GM21825 (cell line): Measurements from ENCODE around the gene UBQLN3.

Experiments
- ATAC-seq: cut with Tn5 transposase; IDR thresholded peaks from one replicate; pipeline ENCODE4 v1.9.1; 2021; ENCODE audit warnings: mild to moderate bottlenecking, moderate library complexity; ENCODE audit not compliant: unreplicated experiment

The UBQLN3 gene

DNA sequence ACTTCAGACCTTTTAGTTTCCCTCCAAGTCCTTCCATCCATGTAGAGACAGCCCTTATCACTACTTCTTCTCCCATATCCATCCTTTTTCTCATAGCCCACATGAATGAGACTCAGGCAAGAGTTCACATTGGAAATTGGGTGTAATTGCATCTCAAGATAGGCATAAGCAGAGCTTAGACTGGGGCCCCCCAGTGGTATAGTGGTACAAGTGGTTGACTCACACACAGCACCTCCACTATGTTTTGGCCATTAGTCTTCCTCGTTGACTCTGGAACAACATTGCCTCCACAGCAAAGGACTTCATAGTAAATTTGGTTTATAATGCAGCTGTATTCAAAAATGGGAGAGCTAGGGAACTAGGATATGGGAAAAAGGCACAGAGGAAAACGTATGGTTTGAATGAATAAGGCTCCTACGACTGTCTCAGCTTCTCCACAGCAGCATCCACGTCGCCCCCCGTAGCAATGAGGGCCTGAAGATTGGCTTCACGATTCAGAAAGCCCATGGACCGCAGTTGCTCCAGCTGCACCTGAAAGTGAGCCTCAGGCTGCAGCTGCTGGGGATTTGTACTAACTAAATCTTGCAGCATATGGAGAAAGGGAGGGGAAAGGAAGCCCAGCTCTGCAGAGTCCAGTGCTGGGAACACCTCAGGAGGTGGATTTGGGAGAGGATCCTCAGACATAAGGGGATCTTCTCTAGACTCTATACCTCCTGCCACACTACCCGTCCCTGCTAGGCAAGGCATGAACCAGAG lies 2.4 kb downstream of the UBQLN3 start:
- ATAC-seq = no peak

DNA sequence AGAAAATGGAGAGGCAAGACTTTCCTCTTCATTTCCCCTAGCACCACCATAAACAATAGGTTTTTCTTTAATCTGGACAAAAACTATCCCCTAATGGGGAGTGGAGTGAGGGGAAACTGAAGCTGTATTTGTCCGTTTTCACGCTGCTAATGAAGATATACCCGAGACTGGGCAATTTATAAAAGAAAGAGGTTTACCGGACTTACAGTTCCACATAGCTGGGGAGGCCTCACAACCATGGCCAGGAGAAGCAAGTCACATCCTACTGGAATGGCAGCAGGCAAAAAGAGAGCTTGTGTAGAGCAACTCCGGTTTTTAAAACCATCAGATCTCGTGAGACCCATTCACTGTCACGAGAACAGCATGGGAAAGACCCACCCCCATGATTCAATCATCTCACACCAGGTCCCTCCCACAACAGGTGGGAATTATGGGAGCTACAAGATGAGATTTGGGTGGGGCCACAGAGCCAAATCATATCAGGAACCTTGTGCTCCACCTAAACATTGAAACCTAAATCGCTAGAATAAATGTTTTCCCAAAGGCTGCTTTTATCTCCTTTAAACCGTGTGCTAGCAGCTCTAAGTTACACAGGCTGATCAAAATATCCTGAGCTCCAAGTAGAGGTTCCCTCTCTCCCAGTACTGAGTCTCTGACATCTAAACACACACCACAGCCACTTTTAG lies 4.3 kb downstream of the UBQLN3 start:
- ATAC-seq = no peak

DNA sequence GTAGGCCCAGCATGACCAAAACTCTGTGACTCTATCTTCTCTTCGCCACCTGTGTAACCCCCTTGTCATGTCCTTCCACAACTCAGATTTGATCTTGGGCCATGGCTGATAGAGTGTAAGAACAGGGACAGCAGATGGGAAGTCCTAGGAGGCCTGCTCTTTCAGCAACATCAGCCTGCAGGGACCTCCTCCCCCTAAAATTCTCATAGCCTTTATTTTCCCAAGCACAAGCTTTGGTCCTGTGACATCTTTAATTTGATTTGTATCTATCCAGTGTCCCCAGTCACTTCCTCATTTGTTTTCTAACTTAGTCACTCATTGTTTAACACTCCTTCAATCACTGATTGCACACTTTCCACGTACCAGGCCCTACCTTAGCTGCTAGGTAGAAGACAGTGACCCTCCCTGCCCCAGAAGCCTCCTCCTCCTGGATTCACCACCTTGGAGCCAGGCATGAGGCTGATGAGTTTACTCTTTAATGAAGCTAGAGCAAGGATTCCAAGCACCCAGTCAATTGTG lies 5.3 kb downstream of the UBQLN3 start:
- ATAC-seq = no peak

DNA sequence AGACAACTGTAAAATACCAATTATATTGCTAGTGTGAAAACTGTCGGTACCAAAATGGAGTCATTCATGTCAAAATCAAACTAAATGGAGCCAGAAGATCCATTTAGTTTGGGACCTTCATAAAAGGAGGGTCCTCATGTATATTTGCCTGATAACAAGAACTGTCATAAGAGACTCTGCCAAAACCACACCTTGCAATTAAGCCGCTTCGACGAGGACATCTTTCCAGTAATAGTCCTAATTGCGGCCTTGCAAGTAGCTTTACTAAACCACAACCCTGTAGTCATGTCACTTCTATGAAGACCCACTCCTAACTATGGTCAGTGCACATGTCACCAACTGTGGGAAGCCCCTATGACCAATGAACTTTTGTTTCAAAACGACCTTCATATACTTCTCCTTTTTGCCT lies 9.4 kb downstream of the UBQLN3 start:
- no peak for ATAC-seq

DNA sequence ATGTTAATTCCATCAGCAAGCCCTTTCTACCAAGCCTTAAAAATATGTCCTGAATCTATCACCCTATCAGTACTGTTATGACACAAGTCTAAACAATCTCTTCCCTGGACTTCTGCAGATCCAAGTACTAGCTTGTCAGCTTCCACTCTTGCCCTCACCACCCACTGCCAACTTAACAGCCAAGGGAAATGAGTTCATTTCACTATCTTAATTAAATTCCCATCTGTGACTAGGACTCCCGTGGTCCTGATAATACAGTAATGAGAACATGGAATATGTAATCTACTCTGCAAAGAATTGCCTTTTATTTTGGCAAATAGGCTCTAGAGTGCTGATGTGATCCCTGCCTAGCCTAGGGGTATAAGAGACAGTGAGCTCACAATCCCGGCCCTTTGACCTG lies 10.1 kb downstream of the UBQLN3 start:
- no peak for ATAC-seq

DNA sequence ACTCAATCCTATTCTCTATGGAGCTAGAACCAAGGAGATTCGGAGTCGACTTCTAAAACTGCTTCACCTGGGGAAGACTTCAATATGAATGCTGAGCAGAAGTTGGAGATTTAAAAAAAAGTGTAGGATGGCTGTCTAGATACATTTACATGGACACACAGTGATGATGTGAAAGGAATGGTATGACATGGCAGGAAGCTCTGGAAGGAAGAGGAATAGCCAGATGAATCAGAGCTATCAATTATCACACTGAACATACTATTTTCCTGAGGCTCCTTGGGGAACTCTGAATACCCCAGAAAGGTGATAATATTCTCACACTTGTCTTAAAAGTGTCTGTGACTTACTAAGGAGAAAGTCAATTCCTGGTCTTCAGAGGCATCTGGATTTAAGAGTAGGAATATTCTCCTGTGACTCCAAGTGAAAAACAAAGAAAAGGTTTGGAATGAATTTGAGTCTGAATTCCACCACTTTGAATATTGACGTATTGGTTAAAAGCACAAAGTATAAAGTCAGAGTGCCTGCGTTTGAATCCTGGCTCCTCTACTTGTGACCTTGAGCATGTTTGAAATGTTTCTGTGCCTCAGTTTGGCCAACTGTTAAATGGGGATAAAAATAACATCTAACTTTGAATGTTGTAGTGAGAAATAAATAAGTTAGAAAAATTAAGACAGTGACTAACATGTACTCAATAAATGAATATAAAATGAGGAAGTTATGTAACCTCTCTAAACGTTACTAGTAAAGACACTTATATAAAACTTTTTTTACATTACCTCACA lies 20.0 kb downstream of the UBQLN3 start:
- ATAC-seq = no peak

DNA sequence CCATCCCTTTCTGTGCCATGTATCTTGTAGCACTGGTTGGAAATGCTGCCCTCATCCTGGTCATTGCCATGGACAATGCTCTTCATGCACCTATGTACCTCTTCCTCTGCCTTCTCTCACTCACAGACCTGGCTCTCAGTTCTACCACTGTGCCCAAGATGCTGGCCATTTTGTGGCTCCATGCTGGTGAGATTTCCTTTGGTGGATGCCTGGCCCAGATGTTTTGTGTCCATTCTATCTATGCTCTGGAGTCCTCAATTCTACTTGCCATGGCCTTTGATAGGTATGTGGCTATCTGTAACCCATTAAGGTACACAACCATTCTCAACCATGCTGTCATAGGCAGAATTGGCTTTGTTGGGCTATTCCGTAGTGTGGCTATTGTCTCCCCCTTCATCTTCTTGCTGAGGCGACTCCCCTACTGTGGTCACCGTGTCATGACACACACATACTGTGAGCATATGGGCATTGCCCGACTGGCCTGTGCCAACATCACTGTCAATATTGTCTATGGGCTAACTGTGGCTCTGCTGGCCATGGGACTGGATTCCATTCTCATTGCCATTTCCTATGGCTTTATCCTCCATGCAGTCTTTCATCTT lies 20.9 kb downstream of the UBQLN3 start:
- no peak for ATAC-seq

DNA sequence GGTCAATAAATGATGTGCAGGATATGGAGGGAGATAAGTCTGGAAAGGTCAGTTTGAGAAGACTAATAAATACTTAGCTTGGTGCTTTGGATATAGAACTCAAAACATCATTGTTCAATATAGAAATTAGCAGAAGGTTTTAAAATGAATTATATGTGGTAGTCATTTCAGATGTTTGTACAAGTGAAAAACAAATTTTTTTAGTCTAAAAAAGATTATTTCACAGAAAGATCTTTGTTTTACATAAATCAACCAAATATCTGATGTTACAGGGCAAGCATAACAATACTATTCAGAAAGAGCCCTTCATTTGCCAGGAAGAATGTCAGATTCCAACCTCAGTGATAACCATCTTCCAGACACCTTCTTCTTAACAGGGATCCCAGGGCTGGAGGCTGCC lies 21.4 kb downstream of the UBQLN3 start, which contains the start of gene OR52D1:
Gene OR52D1 (plus strand): TSS at position 301 of the 400 bp plus-strand sequence. CDS start 22 bp downstream, at position 323.
- ATAC-seq = no peak

DNA sequence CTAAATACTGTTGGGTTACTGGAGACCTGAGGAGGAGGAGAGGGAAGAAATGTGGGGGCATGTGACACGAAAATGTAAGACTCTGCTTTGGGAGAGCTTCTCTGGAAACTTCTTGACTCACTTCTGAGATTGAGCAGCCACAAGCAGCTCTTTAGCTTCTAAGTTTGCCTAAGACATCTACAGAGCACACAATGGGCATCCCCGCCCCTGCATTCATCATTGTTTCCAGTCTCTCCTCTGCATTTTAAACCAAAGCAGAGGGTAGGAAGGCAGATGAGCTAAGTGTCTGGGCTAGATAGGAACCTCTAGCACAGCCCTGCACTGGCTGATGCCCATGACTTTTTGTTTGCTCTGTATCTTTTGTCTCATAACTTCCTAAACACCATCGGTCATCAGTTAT lies 23.3 kb downstream of the UBQLN3 start:
- no peak for ATAC-seq

DNA sequence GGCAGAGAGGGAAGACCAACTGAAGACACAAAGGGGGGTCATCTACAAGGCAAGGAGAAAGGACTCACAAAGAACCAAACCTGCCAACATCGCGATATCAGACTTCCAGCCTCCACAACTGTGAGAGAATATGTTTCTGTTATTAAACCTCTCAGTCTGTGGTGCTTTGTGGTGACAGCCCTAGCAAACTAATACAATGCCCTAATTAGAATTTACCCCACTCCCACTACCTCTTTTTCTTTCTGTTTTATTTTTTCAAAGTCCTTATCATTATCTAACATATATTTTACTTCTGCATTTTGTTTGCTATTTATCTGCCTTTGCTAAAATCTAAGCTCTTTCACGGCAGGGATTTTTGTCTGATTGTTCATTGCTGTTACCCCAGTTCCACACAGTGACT lies 23.8 kb downstream of the UBQLN3 start:
- no peak for ATAC-seq

DNA sequence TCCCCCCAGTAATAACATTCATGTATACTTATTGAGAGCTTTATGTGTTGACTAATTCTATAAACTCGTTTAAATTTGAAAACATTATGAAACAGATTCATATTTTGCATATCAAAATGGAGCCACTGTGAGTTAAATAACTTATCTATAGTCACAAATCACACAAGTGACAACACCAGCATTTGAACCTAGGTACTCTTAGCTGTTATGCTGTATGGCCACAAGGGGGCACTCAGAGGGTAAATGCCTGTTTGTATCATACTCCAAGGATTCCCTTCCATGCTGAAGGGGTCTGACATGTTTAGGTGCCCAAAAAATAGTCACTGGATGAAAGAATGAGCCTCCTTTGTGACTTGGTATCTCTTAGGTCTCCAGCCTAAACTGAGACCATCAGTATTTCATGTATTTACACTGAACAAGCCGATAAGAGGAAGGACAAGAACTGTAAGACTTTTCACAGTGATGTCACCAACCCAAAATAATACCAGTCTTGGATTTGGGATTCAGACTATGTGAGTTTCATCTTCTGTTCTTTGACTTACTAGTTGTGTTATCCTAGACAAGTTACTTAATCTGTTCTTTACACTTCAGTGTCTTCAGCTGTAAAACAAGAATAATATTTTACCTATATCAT lies 33.5 kb downstream of the UBQLN3 start:
- peak; percentile 70 for ATAC-seq

DNA sequence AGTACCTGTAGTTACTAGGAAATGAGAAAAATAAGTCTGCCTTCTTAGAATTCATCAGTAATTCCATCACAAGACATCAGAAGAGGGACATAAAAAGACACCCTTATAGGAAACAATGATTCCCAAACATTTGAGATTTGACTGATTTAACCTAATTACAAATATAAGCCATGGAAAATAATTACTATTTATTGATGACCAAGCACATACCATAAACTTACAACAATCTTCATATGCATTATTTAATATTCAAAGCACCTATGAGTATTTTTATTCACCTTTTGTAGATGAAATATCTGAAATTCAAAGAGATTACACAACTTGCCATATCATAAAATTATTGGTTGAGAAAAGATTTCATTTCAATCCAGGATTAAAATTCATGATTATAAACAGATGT lies 35.8 kb downstream of the UBQLN3 start:
- ATAC-seq = no peak

DNA sequence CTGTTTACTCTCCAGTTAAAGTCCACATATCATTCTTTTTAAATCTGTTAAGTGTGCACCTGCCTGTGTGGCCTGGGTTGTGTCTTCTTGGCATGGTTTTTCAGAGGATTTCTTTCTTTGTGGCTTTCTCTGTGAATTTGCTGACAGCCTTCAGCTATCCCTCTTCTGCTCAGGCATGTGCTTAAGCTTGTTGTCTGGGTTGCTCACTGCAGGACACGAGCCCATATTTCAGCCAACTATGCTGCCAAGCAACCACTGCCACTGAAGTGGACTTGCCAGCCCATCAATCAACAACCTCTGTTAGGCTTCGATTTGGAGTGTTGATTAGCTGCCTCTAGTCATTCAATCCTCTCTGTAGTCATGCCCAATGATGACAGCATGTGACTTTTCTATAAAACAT lies 42.2 kb downstream of the UBQLN3 start:
- ATAC-seq = no peak

DNA sequence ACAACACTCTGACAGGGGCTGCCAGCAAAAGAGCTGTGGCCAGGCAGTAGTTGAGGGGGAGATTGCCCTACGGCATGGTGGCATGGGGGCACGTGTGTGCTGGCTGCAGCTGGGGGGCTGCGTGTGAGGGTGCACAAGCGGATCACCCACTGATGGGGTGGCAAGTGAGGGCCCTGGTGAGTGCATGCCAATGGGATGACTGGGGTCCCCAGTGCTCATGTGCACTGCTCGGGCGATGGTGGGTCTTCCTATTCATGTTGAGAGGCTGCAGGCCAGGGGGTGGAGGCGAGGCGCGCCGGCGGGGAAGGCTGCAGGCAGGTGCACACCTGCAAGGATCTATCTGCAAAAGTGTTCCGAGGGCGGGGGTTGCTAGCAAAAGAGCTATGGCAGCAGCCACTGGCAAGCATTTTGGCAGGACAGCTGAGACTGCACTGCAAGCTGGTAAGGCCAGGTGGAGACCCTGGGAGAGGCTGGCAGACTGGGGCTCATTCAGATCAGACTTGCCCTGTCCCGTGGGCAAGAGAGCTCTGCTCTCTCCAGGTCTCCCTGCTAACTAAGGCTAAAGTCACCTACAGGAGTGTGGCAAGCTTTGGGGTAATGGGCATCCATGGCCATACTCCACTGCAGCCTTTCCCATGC lies 48.7 kb downstream of the UBQLN3 start:
- no peak for ATAC-seq
